Measurements from ENCODE around the gene FCN2. TPM values are rescaled to one million over a fixed set of nuclear protein-coding genes. Genes with fewer than 3 reads are reported as not detected.

FCN2 gene
- total and polyA plus RNA-seq, 9 of the 15 experiments (the other 6 are each of a cell fraction or from before 2014, with no cell fraction given) = not detected

- in situ Hi-C loops (cut with MboI) = no loop called here
- Histone ChIP-seq H3K36me3 (ENCODE audit: control insufficient read depth, insufficient read depth, low read length) (no peaks in the 10 kb centered on the region), H3K79me2 (ENCODE audit: control insufficient read depth, insufficient read depth, low read length) (no peaks in the 10 kb centered on the region), H3K4me2 (ENCODE audit: insufficient read depth, low read length) (no peak overlapping the region), H4K20me1 (replicated peaks; ENCODE audit: control insufficient read depth, insufficient read depth, low read length) (peaks cover 12% of the 10 kb centered on the region), H3K27me3 (ENCODE audit: control insufficient read depth in 2 of 2, insufficient read depth in 2 of 2, low read length in 2 of 2) (peaks cover 6 to 82% of the 10 kb centered on the region in 2 experiments; a peak in 4 of 5 replicates), H3K9me1 (ENCODE audit: control insufficient read depth, insufficient read depth, low read length) (no peaks in the 10 kb centered on the region), H2AFZ (ENCODE audit: low read depth, low read length) (no peak overlapping the region), H3K9me3 (replicated peaks; ENCODE audit: control insufficient read depth, insufficient read depth, low read depth, low read length) (no peaks in the 10 kb centered on the region), H3K4me1 (replicated peaks in 1 of 2; ENCODE audit: control insufficient read depth in 2 of 2, insufficient read depth in 2 of 2, low read length in 2 of 2) (peaks cover 0 to 7% of the 10 kb centered on the region in 2 experiments; a peak in 1 of 5 replicates), H3K9ac (ENCODE audit: insufficient read depth in 1 of 2, low read depth in 2 of 2, low read length in 2 of 2) (no peak overlapping the region), H3K4me3 (no peak overlapping the region), H3K27ac (ENCODE audit: extremely low read depth, low read depth, low read length) (no peak overlapping the region)
- WGBS (ENCODE audit: insufficient coverage, low coverage, missing lambda C conversion rate) = 3% methylated on average over 33 of the region's 34 CpGs
- CTCF ChIA-PET (ENCODE audit: low intra/inter-chr PET ratio) = no interaction called here
- ATAC-seq (no peak), FAIRE-seq (no peak), DNase-seq (ENCODE audit: extremely low read depth in 1 of 4, low spot score in 3 of 4) (no peak)
- intact Hi-C loops (cut with micrococcal nuclease) = no loop called here
- no TSS peak for BruUV-seq (replicated peaks)
- no peak for TF ChIP-seq FOXA1 (IDR thresholded peaks at IDR 0.05; ENCODE audit: borderline replicate concordance)
- POLR2A ChIA-PET = interaction anchor here (0.6 kb wide), 1 partner anchor 294 kb away, joined by 3 read pairs; no protein-coding TSS in a partner anchor
Measured at GRCh38 chr9:134838651-134839454, 41.8 kb upstream of the FCN2 start.

GRCh38 chr9:134839455-134840125, 41.0 kb upstream of the FCN2 start:
- no peaks in the 10 kb centered on the region for H3K9me1 ChIP-seq (ENCODE audit: control insufficient read depth, insufficient read depth, low read length)
- ChIA-PET CTCF (ENCODE audit: low intra/inter-chr PET ratio) (no interaction called here), POLR2A (interaction anchor here (0.6 kb wide), 1 partner anchor 293 kb away, joined by 3 read pairs; no protein-coding TSS in a partner anchor)
- intact Hi-C loops (cut with micrococcal nuclease) = no loop called here
- no peaks in the 10 kb centered on the region for H3K9me3 ChIP-seq (replicated peaks; ENCODE audit: control insufficient read depth, insufficient read depth, low read depth, low read length)
- H3K9ac ChIP-seq (ENCODE audit: insufficient read depth in 1 of 2, low read depth in 2 of 2, low read length in 2 of 2) = no peak overlapping the region
- no peaks in the 10 kb centered on the region for H3K79me2 ChIP-seq (ENCODE audit: control insufficient read depth, insufficient read depth, low read length)
- peak; percentile 88 for ATAC-seq
- no peak overlapping the region for H3K4me2 ChIP-seq (ENCODE audit: insufficient read depth, low read length)
- peaks cover 6 to 79% of the 10 kb centered on the region in 2 experiments; a peak in 4 of 5 replicates for H3K27me3 ChIP-seq (ENCODE audit: control insufficient read depth in 2 of 2, insufficient read depth in 2 of 2, low read length in 2 of 2)
- peaks cover 12% of the 10 kb centered on the region for H4K20me1 ChIP-seq (replicated peaks; ENCODE audit: control insufficient read depth, insufficient read depth, low read length)
- in situ Hi-C loops (cut with MboI) = no loop called here
- FAIRE-seq = no peak
- H3K4me3 ChIP-seq = no peak overlapping the region
- no peak overlapping the region for H2AFZ ChIP-seq (ENCODE audit: low read depth, low read length)
- no peak overlapping the region for H3K27ac ChIP-seq (ENCODE audit: extremely low read depth, low read depth, low read length)
- no TSS peak for BruUV-seq (replicated peaks)
- peaks cover 0 to 7% of the 10 kb centered on the region in 2 experiments; a peak in 1 of 5 replicates for H3K4me1 ChIP-seq (replicated peaks in 1 of 2; ENCODE audit: control insufficient read depth in 2 of 2, insufficient read depth in 2 of 2, low read length in 2 of 2)
- no peaks in the 10 kb centered on the region for H3K36me3 ChIP-seq (ENCODE audit: control insufficient read depth, insufficient read depth, low read length)
- WGBS (ENCODE audit: insufficient coverage, low coverage, missing lambda C conversion rate) = 3% methylated on average over 13 of the region's 21 CpGs
- peak; percentile 18 to 35 (median 34) for DNase-seq (ENCODE audit: extremely low read depth in 1 of 4, low spot score in 3 of 4)
- 0 out of 4 replicates have a peak, but pooled peaks of 1 of the 2 experiments have one; percentile 2 for TF ChIP-seq RAD21 (CRISPR knock-in tag; conservative IDR thresholded peaks at IDR 0.05 in 1 of 2, IDR thresholded peaks at IDR 0.05 in 1 of 2)
- no peak for TF ChIP-seq ZNF224 (CRISPR knock-in tag; IDR thresholded peaks at IDR 0.05)
- TF ChIP-seq, protein P1, sequence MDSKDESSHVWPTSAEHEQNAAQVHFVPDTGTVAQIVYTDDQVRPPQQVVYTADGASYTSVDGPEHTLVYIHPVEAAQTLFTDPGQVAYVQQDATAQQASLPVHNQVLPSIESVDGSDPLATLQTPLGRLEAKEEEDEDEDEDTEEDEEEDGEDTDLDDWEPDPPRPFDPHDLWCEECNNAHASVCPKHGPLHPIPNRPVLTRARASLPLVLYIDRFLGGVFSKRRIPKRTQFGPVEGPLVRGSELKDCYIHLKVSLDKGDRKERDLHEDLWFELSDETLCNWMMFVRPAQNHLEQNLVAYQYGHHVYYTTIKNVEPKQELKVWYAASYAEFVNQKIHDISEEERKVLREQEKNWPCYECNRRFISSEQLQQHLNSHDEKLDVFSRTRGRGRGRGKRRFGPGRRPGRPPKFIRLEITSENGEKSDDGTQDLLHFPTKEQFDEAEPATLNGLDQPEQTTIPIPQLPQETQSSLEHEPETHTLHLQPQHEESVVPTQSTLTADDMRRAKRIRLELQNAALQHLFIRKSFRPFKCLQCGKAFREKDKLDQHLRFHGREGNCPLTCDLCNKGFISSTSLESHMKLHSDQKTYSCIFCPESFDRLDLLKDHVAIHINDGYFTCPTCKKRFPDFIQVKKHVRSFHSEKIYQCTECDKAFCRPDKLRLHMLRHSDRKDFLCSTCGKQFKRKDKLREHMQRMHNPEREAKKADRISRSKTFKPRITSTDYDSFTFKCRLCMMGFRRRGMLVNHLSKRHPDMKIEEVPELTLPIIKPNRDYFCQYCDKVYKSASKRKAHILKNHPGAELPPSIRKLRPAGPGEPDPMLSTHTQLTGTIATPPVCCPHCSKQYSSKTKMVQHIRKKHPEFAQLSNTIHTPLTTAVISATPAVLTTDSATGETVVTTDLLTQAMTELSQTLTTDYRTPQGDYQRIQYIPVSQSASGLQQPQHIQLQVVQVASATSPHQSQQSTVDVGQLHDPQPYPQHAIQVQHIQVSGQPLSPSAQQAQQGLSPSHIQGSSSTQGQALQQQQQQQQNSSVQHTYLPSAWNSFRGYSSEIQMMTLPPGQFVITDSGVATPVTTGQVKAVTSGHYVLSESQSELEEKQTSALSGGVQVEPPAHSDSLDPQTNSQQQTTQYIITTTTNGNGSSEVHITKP (IDR thresholded peaks at IDR 0.05; ENCODE audit: partially characterized antibody) = peak; percentile 51
- TF ChIP-seq RNF2 (IDR thresholded peaks at IDR 0.05) = no peak
- TF ChIP-seq PCBP1 (IDR thresholded peaks at IDR 0.05; ENCODE audit: low read depth, low read length, poor library complexity, severe bottlenecking) = no peak
- TF ChIP-seq ZNF445 (CRISPR knock-in tag; IDR thresholded peaks at IDR 0.05; ENCODE audit: low read depth) = no peak

All from K562 (cell line).